ENCODE results near the gene TTYH3.

Gene TTYH3

DNA sequence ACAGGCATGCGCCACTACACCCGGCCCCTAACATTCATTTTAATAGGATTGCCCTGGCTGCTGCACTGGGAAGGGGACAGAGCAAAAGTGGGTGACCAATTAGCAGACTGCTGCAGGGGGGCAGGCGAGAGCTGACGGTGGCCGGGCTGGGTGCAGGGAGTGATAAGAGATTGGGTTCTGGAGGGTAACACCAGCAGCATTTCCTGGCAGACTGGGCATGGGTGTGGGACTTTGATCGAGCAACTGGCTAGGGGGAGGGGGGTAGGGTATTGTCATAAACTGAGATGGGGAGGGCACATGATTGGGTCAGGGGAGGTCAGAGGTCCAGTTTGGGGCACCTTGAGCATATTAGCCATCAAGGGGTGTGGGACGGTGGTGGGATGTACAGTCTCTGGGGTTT lies 36.1 kb downstream of the TTYH3 start:
- H3K36me3 ChIP-seq (ENCODE audit: control insufficient read depth in 2 of 2, insufficient read depth in 1 of 2, low read length in 2 of 2): no peaks in the 10 kb centered on the region
- no peak overlapping the region for H3K27ac ChIP-seq (ENCODE audit: extremely low read depth, low read depth, low read length)
- TF ChIP-seq HOXA7 (CRISPR knock-in tag; IDR thresholded peaks at IDR 0.05; ENCODE audit: borderline replicate concordance): no peak
- TF ChIP-seq GLI4 (tag by site-specific recombination; IDR thresholded peaks at IDR 0.05): no peak
- TF ChIP-seq, protein P1, sequence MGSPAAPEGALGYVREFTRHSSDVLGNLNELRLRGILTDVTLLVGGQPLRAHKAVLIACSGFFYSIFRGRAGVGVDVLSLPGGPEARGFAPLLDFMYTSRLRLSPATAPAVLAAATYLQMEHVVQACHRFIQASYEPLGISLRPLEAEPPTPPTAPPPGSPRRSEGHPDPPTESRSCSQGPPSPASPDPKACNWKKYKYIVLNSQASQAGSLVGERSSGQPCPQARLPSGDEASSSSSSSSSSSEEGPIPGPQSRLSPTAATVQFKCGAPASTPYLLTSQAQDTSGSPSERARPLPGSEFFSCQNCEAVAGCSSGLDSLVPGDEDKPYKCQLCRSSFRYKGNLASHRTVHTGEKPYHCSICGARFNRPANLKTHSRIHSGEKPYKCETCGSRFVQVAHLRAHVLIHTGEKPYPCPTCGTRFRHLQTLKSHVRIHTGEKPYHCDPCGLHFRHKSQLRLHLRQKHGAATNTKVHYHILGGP (tag by site-specific recombination; IDR thresholded peaks at IDR 0.05): no peak
- TF ChIP-seq ZNF785 (tag by site-specific recombination; IDR thresholded peaks at IDR 0.05): no peak
- no peak for TF ChIP-seq ZNF600 (tag by site-specific recombination; IDR thresholded peaks at IDR 0.05)
- no peak for TF ChIP-seq ZNF544 (tag by site-specific recombination; IDR thresholded peaks at IDR 0.05)
- no peak for TF ChIP-seq BCL11B (tag by site-specific recombination; IDR thresholded peaks at IDR 0.05; ENCODE audit: low read depth)
- TF ChIP-seq, protein P2, sequence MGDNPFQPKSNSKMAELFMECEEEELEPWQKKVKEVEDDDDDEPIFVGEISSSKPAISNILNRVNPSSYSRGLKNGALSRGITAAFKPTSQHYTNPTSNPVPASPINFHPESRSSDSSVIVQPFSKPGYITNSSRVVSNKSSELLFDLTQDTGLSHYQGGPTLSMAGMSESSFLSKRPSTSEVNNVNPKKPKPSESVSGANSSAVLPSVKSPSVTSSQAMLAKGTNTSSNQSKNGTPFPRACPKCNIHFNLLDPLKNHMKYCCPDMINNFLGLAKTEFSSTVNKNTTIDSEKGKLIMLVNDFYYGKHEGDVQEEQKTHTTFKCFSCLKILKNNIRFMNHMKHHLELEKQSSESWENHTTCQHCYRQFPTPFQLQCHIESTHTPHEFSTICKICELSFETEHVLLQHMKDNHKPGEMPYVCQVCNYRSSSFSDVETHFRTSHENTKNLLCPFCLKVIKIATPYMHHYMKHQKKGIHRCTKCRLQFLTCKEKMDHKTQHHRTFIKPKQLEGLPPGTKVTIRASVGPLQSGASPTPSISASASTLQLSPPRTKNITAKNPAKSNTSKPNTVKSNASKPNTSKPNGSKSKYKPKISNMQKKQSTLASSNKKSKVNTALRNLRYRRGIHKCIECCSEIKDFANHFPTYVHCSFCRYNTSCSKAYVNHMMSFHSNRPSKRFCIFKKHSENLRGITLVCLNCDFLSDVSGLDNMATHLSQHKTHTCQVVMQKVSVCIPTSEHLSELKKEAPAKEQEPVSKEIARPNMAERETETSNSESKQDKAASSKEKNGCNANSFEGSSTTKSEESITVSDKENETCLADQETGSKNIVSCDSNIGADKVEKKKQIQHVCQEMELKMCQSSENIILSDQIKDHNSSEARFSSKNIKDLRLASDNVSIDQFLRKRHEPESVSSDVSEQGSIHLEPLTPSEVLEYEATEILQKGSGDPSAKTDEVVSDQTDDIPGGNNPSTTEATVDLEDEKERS (tag by site-specific recombination; IDR thresholded peaks at IDR 0.05): no peak
- TF ChIP-seq ZNF157 (tag by site-specific recombination; IDR thresholded peaks at IDR 0.05): no peak
- TF ChIP-seq ZNF585B (tag by site-specific recombination; IDR thresholded peaks at IDR 0.05): no peak
- no peak for TF ChIP-seq ZNF335 (tag by site-specific recombination; conservative IDR thresholded peaks at IDR 0.05)
- TF ChIP-seq ZNF623 (tag by site-specific recombination; IDR thresholded peaks at IDR 0.05): no peak
- TF ChIP-seq, protein P3, sequence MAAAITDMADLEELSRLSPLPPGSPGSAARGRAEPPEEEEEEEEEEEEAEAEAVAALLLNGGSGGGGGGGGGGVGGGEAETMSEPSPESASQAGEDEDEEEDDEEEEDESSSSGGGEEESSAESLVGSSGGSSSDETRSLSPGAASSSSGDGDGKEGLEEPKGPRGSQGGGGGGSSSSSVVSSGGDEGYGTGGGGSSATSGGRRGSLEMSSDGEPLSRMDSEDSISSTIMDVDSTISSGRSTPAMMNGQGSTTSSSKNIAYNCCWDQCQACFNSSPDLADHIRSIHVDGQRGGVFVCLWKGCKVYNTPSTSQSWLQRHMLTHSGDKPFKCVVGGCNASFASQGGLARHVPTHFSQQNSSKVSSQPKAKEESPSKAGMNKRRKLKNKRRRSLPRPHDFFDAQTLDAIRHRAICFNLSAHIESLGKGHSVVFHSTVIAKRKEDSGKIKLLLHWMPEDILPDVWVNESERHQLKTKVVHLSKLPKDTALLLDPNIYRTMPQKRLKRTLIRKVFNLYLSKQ (tag by site-specific recombination; IDR thresholded peaks at IDR 0.05; ENCODE audit: borderline replicate concordance): no peak
- no peak for TF ChIP-seq SP7 (tag by site-specific recombination; IDR thresholded peaks at IDR 0.05)
- no peak for TF ChIP-seq ZBTB48 (tag by site-specific recombination; IDR thresholded peaks at IDR 0.05)
- TF ChIP-seq, protein P4, sequence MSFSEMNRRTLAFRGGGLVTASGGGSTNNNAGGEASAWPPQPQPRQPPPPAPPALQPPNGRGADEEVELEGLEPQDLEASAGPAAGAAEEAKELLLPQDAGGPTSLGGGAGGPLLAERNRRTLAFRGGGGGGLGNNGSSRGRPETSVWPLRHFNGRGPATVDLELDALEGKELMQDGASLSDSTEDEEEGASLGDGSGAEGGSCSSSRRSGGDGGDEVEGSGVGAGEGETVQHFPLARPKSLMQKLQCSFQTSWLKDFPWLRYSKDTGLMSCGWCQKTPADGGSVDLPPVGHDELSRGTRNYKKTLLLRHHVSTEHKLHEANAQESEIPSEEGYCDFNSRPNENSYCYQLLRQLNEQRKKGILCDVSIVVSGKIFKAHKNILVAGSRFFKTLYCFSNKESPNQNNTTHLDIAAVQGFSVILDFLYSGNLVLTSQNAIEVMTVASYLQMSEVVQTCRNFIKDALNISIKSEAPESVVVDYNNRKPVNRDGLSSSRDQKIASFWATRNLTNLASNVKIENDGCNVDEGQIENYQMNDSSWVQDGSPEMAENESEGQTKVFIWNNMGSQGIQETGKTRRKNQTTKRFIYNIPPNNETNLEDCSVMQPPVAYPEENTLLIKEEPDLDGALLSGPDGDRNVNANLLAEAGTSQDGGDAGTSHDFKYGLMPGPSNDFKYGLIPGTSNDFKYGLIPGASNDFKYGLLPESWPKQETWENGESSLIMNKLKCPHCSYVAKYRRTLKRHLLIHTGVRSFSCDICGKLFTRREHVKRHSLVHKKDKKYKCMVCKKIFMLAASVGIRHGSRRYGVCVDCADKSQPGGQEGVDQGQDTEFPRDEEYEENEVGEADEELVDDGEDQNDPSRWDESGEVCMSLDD (tag by site-specific recombination; IDR thresholded peaks at IDR 0.05): no peak
- TF ChIP-seq, protein P5, sequence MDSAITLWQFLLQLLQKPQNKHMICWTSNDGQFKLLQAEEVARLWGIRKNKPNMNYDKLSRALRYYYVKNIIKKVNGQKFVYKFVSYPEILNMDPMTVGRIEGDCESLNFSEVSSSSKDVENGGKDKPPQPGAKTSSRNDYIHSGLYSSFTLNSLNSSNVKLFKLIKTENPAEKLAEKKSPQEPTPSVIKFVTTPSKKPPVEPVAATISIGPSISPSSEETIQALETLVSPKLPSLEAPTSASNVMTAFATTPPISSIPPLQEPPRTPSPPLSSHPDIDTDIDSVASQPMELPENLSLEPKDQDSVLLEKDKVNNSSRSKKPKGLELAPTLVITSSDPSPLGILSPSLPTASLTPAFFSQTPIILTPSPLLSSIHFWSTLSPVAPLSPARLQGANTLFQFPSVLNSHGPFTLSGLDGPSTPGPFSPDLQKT (IDR thresholded peaks at IDR 0.05; ENCODE audit: borderline replicate concordance, low read depth, low read length): no peak
- no peak for TF ChIP-seq ZNF404 (tag by site-specific recombination; IDR thresholded peaks at IDR 0.05)
- H3K4me3 ChIP-seq (ENCODE audit: low read depth, low read length): no peak overlapping the region
- H3K9me3 ChIP-seq (ENCODE audit: control insufficient read depth, insufficient read depth, low read depth, low read length): no peaks in the 10 kb centered on the region
- H3K4me1 ChIP-seq (ENCODE audit: control insufficient read depth, insufficient read depth, low read length): no peaks in the 10 kb centered on the region
- CTCF ChIA-PET: no interaction called here
- POLR2A ChIA-PET: no interaction called here

Measured in HEK293 (cell line).